Sigmoid colon (tissue), 4 donors: Measurements from ENCODE around the gene HDAC4.

Source experiments
- POLR2A ChIP-seq, 2 donors: fragments of 450-650 bp; IDR thresholded peaks; one replicate each; pipeline ENCODE4 v1.6.1; 2016; ENCODE audit warnings: antibody characterized with exemption in 2 of 2, mild to moderate bottlenecking in 2 of 2, moderate library complexity in 2 of 2
- POLR2AphosphoS5 ChIP-seq, 4 donors: sonication (generic); formaldehyde crosslinking; IDR thresholded peaks; one replicate each; pipeline ENCODE4 v1.6.1; 2017; ENCODE audit warnings: antibody characterized with exemption in 4 of 4
- TF ChIP-seq, protein P1 (sequence below), 4 experiments: fragments of 450-650 bp in 3 of 4; fragments of 200-600 bp in 1 of 4; IDR thresholded peaks; one replicate each; pipeline ENCODE4 v1.5.1; 2016 to 2019; ENCODE audit warnings: antibody characterized with exemption in 4 of 4, mild to moderate bottlenecking in 3 of 4, moderate library complexity in 2 of 4

DNA sequence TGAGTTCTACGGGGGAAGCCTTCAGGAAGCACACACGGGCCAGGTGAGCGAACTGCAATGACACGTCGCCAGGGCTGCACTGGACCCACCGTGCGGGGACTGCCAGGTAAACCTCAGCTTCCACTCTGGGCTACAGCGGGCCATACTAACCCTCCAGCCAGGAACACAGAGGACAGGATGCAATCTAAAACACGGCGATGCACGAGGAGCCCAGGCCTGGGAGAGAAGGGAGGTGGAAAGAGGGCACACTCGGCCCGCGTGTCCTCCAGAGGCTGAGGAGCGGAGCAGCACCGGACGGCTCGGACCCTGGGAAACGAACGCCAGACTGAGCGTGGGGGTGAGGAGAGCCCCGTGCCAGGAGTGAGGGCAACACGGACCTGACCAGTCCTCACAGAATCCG is 69.3 kb downstream of the HDAC4 start:
- TF ChIP-seq POLR2A (IDR thresholded peaks at IDR 0.05) (no peak), POLR2AphosphoS5 (IDR thresholded peaks at IDR 0.05) (peak in 1 of 4 donors; percentile 6)
- TF ChIP-seq, protein P1, sequence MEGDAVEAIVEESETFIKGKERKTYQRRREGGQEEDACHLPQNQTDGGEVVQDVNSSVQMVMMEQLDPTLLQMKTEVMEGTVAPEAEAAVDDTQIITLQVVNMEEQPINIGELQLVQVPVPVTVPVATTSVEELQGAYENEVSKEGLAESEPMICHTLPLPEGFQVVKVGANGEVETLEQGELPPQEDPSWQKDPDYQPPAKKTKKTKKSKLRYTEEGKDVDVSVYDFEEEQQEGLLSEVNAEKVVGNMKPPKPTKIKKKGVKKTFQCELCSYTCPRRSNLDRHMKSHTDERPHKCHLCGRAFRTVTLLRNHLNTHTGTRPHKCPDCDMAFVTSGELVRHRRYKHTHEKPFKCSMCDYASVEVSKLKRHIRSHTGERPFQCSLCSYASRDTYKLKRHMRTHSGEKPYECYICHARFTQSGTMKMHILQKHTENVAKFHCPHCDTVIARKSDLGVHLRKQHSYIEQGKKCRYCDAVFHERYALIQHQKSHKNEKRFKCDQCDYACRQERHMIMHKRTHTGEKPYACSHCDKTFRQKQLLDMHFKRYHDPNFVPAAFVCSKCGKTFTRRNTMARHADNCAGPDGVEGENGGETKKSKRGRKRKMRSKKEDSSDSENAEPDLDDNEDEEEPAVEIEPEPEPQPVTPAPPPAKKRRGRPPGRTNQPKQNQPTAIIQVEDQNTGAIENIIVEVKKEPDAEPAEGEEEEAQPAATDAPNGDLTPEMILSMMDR (IDR thresholded peaks at IDR 0.05) = no peak
